Peyer's patch (tissue), 4 donors: Measurements from ENCODE around the gene PRPF6. TPM values are rescaled to one million over a fixed set of nuclear protein-coding genes. Genes with fewer than 3 reads are reported as not detected.
A peak's percentile ranks its signal among the peaks of the same experiment; 100 is the strongest.

Source experiments
- DNase-seq, 3 donors: peaks; one replicate each; pipeline ENCODE4 v3.0.0-alpha.2; 2017 to 2019
- H3K27ac ChIP-seq, 4 donors: fragments of 200-600 bp; sonication (generic); one replicate each; pipeline ENCODE4 v1.5.1; 2016 to 2019
- H3K27me3 ChIP-seq, 2 donors: fragments of 200-600 bp; sonication (generic); one replicate each; pipeline ENCODE4 v1.5.1; 2019
- H3K36me3 ChIP-seq, 3 donors: fragments of 200-600 bp; sonication (generic); one replicate each; pipeline ENCODE4 v1.5.1; 2016 to 2019
- H3K4me1 ChIP-seq, 4 donors: fragments of 200-600 bp; sonication (generic); one replicate each; pipeline ENCODE4 v1.5.1; 2016 to 2019
- H3K4me3 ChIP-seq, 4 donors: fragments of 200-600 bp; sonication (generic); 1 replicate in 3 of 4; 2 replicates in 1 of 4; pipeline ENCODE4 v1.5.1; 2016 to 2019; ENCODE audit warnings: mild to moderate bottlenecking in 1 of 4
- H3K9me3 ChIP-seq, 4 donors: fragments of 200-600 bp; sonication (generic); one replicate each; pipeline ENCODE4 v1.5.1; 2016 to 2019; ENCODE audit warnings: mild to moderate bottlenecking in 1 of 4
- POLR2A ChIP-seq, 2 donors: fragments of 450-650 bp; IDR thresholded peaks; one replicate each; pipeline ENCODE4 v1.5.1; 2017; ENCODE audit warnings: antibody characterized with exemption in 2 of 2, mild to moderate bottlenecking in 2 of 2, moderate library complexity in 2 of 2
- total RNA-seq, 4 donors: library from RNA; depleted of rRNA; stranded (reverse); fragments of >200 nt; gene quantifications; one replicate each; pipeline ENCODE4 v1.1.0, GENCODE V29; 2016
- TF ChIP-seq, protein P1 (sequence below), 6 experiments: fragments of 450-650 bp in 4 of 6; fragments of 200-600 bp in 2 of 6; sonication (generic) in 1 of 6; IDR thresholded peaks; one replicate each; pipeline ENCODE4 v1.5.1; 2017 to 2019; ENCODE audit warnings: antibody characterized with exemption in 6 of 6, mild to moderate bottlenecking in 3 of 6, moderate library complexity in 1 of 6

Gene PRPF6
- total RNA-seq, 4 donors from 2014 or later, result 49.6 to 95.7 (median 64.2) TPM

DNA sequence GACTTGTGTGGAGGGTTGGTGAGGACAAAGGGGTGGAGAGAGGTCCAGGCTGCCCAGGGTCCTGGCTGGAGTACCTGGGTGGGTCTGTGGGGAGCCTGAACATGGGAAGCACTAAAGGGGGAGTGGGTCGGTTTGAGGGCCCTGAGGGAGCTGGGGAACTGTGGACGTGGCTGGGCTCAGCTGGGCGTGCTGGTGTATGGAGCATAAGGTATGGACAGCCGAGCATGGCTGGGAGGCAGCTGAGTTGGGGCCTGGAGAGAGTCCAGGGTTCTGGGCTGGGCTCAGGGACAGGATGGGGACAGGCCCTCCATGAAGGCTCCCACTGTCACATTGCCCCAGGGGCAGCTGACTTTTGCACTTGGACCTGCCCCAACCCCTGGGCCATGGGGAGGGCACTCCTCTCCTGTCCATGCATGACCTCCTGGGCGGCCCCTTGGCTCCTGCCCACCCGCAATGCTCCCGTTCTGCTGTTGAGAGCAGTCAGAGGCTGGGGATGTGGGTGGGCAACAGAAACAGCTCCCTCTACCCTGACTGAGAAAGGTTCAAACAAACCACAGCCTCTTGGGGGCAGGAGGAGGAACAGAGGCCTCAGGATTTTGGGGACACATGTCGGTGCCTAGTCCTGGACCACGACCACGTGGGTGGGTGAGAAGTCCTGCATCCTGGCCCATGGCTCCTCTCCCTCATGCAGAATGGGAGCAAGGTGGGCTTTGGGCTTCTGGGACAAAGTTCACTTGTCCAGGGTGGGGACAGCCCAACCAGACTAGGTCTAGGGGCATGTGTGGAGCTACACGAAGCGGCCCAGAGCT lies 59.5 kb downstream of the PRPF6 start:
- H3K27me3 ChIP-seq, result peaks cover 0 to 44% of the 10 kb centered on the region in 2 donors
- H3K27ac ChIP-seq, result peak overlapping the region in 1 of 4 donors; percentile 15
- H3K4me1 ChIP-seq, result peaks cover 0 to 48% (median 27%) of the 10 kb centered on the region in 4 donors
- H3K4me3 ChIP-seq, result no peak overlapping the region
- TF ChIP-seq, protein P1, sequence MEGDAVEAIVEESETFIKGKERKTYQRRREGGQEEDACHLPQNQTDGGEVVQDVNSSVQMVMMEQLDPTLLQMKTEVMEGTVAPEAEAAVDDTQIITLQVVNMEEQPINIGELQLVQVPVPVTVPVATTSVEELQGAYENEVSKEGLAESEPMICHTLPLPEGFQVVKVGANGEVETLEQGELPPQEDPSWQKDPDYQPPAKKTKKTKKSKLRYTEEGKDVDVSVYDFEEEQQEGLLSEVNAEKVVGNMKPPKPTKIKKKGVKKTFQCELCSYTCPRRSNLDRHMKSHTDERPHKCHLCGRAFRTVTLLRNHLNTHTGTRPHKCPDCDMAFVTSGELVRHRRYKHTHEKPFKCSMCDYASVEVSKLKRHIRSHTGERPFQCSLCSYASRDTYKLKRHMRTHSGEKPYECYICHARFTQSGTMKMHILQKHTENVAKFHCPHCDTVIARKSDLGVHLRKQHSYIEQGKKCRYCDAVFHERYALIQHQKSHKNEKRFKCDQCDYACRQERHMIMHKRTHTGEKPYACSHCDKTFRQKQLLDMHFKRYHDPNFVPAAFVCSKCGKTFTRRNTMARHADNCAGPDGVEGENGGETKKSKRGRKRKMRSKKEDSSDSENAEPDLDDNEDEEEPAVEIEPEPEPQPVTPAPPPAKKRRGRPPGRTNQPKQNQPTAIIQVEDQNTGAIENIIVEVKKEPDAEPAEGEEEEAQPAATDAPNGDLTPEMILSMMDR (IDR thresholded peaks at IDR 0.05), result no peak
- TF ChIP-seq POLR2A (IDR thresholded peaks at IDR 0.05), result no peak
- H3K9me3 ChIP-seq, result no peaks in the 10 kb centered on the region
- no peak for DNase-seq
- peaks cover 0 to 3% (median 0%) of the 10 kb centered on the region in 3 donors for H3K36me3 ChIP-seq

DNA sequence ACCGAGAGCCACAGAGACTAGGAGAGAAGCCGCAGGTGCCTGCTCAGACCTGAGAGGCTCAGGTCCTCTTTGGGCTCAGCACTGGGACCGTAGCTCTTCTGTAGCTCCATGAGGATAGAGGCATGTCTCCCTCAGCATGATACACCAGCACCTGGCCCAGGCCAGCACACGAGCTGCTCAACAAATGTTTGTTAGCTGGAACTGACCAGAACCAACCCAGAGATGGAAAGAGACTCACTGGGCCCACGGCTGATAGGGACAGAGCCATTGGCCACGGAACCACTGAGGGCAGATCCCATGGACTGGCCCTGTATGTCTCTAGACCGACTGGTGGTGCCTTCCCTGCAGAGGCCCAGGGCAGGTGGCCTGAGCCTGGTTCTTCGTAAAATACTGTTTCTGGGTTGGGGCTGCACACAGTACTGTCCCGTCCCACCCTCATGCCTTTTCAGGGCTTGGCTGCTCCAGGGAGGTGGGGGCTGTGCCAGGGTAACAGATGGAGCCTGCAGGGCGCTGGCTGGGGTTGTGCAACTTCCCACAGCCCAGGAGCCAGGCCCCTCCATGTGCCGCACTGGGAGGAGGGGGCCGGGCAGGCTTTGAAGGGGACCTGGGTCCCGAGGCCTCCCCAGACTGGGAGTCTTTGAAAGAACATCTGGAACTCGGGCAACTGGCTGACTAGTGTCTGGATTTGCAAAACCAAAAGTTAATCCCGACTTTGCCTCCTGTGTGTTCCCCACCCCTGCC lies 60.3 kb downstream of the PRPF6 start:
- Histone ChIP-seq H3K9me3 (no peaks in the 10 kb centered on the region), H3K27me3 (peaks cover 0 to 40% of the 10 kb centered on the region in 2 donors), H3K27ac (peak overlapping the region in 3 of 4 donors; percentile 40 to 74 (median 42)), H3K36me3 (no peaks in the 10 kb centered on the region), H3K4me3 (peak overlapping the region in 2 of 4 donors; percentile 47 to 68), H3K4me1 (peaks cover 0 to 47% (median 27%) of the 10 kb centered on the region in 4 donors)
- no peak for DNase-seq
- TF ChIP-seq POLR2A (IDR thresholded peaks at IDR 0.05), result no peak
- TF ChIP-seq, protein P1 (IDR thresholded peaks at IDR 0.05), result no peak

DNA sequence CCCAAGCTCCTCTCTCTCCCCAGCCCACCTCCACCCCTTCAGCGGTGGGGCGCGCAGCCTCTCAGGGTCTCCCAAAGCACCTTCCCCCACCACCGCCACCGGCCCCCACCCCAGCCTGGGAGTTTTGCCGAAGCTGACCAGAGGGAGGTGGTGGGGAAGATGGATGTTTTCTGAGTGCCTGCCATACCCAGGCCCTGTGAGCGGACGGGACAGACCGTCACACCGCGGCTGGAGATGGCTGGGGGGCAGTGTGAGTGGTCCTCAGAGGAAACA lies 60.8 kb downstream of the PRPF6 start:
- Histone ChIP-seq H3K36me3 (no peaks in the 10 kb centered on the region), H3K27ac (peak overlapping the region in 3 of 4 donors; percentile 40 to 74 (median 42)), H3K4me3 (peak overlapping the region; percentile 37 to 68 (median 43)), H3K9me3 (no peaks in the 10 kb centered on the region), H3K4me1 (peaks cover 0 to 42% (median 27%) of the 10 kb centered on the region in 4 donors), H3K27me3 (peaks cover 0 to 35% of the 10 kb centered on the region in 2 donors)
- DNase-seq, result no peak
- no peak for TF ChIP-seq POLR2A (IDR thresholded peaks at IDR 0.05)
- TF ChIP-seq, protein P1 (IDR thresholded peaks at IDR 0.05), result no peak

DNA sequence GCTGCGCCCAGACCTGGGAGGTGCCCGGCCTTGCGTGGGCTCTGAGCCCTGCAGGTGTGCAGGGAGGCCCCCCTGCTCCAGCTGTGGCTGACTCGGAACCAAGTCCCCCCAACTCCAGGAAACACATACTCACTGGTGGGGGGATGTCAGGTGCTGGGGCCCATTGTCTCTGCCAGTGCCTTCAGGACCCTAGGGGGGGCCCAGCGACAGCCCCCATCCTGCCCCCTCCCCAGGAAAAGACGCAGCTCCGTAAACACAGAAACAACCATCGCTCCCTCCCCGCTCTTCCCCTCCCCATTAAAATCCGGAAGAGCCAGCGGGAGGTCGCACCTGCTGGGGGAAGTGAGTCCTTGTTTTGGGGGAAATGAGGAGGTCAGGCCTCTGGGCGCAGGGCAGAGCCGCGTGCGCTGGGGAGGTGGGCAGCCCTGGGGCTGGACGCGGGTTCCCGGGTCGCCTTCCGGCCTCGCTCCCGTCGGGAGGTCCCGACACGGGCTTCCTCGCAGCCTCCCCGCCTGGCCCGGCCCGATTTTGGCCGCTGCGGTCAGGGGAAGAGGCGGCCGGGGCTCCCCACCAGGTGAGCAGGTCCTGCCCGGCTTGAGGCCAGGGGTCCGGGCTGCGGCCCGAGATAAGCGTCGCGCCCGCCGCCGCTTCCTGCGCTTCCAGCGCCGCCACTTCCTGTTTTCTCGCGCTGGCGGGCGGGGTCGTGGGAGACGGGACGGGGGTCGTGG lies 61.3 kb downstream of the PRPF6 start:
- DNase-seq, result no peak
- H3K27ac ChIP-seq, result peak overlapping the region; percentile 32 to 74 (median 41)
- no peaks in the 10 kb centered on the region for H3K36me3 ChIP-seq
- peak overlapping the region; percentile 37 to 68 (median 43) for H3K4me3 ChIP-seq
- H3K27me3 ChIP-seq, result peaks cover 0 to 31% of the 10 kb centered on the region in 2 donors
- TF ChIP-seq, protein P1 (IDR thresholded peaks at IDR 0.05), result no peak
- TF ChIP-seq POLR2A (IDR thresholded peaks at IDR 0.05), result no peak
- no peaks in the 10 kb centered on the region for H3K9me3 ChIP-seq
- H3K4me1 ChIP-seq, result peaks cover 0 to 37% (median 27%) of the 10 kb centered on the region in 4 donors

DNA sequence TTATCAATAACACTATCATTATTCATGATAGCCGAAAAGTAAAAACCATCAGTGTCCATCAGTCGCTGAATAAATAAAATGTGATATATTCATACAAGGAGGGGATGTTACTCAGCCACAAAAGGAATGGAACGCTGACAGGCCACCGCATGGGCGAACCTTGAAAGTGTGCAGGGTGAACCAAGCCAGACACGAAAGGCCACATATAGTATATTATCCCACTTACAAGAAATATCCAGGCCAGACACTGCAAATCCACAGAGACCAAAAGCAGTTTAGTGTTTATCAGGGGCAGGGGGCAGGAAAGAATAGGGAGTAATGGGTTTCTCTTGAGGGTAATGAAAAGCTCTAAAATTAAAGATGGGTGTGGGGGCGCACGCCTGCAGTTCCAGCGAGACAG lies 62.8 kb downstream of the PRPF6 start:
- Histone ChIP-seq H3K27me3 (peaks cover 0 to 36% of the 10 kb centered on the region in 2 donors), H3K4me3 (no peak overlapping the region), H3K27ac (no peak overlapping the region), H3K9me3 (no peaks in the 10 kb centered on the region), H3K36me3 (no peaks in the 10 kb centered on the region), H3K4me1 (peaks cover 0 to 34% (median 24%) of the 10 kb centered on the region in 4 donors)
- DNase-seq, result no peak
- TF ChIP-seq, protein P1 (IDR thresholded peaks at IDR 0.05), result no peak
- TF ChIP-seq POLR2A (IDR thresholded peaks at IDR 0.05), result no peak
